ENCODE data around the gene CDH13. TPM values are rescaled to one million over a fixed set of nuclear protein-coding genes. Genes with fewer than 3 reads are reported as not detected.

CDH13 gene
- total and polyA plus RNA-seq, 8 donors, result 0.12 to 21.4 (median 1.7) TPM; not detected in 1

GRCh38 chr16:83158320-83158957 lies 531.7 kb downstream of the CDH13 start:
- TF ChIP-seq POLR2AphosphoS5 (IDR thresholded peaks at IDR 0.05) (no peak), POLR2A (IDR thresholded peaks at IDR 0.05) (no peak), EP300 (IDR thresholded peaks at IDR 0.05) (no peak), CTCF (IDR thresholded peaks at IDR 0.05) (no peak)

GRCh38 chr16:83159049-83159448 lies 532.3 kb downstream of the CDH13 start:
- H3K27ac ChIP-seq, result no peak overlapping the region
- H3K9me3 ChIP-seq, result peaks cover 0 to 3% (median under 1%) of the 10 kb centered on the region in 4 donors
- no peaks in the 10 kb centered on the region for H3K36me3 ChIP-seq
- no peak overlapping the region for H3K4me3 ChIP-seq
- H3K27me3 ChIP-seq, result no peaks in the 10 kb centered on the region
- intact Hi-C loops (cut with DNase I; ENCODE audit: low total_unique reads), result no loop called here
- TF ChIP-seq EP300 (IDR thresholded peaks at IDR 0.05) (no peak), POLR2A (IDR thresholded peaks at IDR 0.05) (no peak), CTCF (IDR thresholded peaks at IDR 0.05) (no peak), POLR2AphosphoS5 (IDR thresholded peaks at IDR 0.05) (no peak)
- H3K4me1 ChIP-seq, result no peaks in the 10 kb centered on the region
- WGBS, 5 donors, result 67 to 76% (median 72%) methylated on average over 2 of the region's 2 CpGs
- no peak for DNase-seq

More at GRCh38 chr16:83158320-83158957, 531.7 kb downstream of the CDH13 start:
- DNase-seq, result no peak
- peaks cover 0 to 9% (median 3%) of the 10 kb centered on the region in 4 donors for H3K9me3 ChIP-seq
- no peaks in the 10 kb centered on the region for H3K4me1 ChIP-seq
- H3K36me3 ChIP-seq, result no peaks in the 10 kb centered on the region
- H3K27me3 ChIP-seq, result no peaks in the 10 kb centered on the region
- H3K27ac ChIP-seq, result no peak overlapping the region
- H3K4me3 ChIP-seq, result no peak overlapping the region
- 69 to 86% (median 80%) methylated on average over 8 to 15 of the region's 15 CpGs for WGBS, 5 donors
- intact Hi-C loops (cut with DNase I; ENCODE audit: low total_unique reads), result no loop called here

- H3K4me1 ChIP-seq, result no peaks in the 10 kb centered on the region
- 68 to 73% (median 72%) methylated on average over 7 of the region's 7 CpGs for WGBS, 5 donors
- intact Hi-C loops (cut with DNase I; ENCODE audit: low total_unique reads), result no loop called here
Measured at GRCh38 chr16:83160287-83161020, 533.7 kb downstream of the CDH13 start.

DNA sequence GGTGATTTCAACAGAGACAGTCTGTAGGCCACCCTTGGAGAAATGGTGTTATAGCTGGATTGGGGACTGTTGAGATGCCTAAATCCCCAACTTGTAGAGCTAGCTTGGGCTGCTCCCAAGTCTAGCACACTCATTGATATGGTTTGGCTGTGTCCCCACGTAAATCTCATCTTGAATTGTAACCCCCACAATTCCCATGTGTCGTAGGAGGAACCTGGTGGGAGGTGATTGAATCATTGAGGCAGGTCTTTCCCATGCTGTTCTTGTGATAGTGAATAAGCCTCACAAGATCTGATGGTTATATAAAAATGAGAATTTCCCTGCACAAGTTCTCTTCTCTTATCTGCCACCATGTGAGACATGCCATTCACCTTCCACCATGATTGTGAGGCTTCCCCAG lies 536.0 kb downstream of the CDH13 start:
- 72 to 83% (median 78%) methylated on average over 2 of the region's 2 CpGs for WGBS, 5 donors
- Histone ChIP-seq H3K4me1 (no peaks in the 10 kb centered on the region), H3K36me3 (no peaks in the 10 kb centered on the region), H3K4me3 (no peak overlapping the region), H3K27ac (no peak overlapping the region), H3K27me3 (no peaks in the 10 kb centered on the region), H3K9me3 (no peaks in the 10 kb centered on the region)
- no peak for DNase-seq
- intact Hi-C loops (cut with DNase I; ENCODE audit: low total_unique reads), result no loop called here
- no peak for TF ChIP-seq CTCF (IDR thresholded peaks at IDR 0.05)
- no peak for TF ChIP-seq POLR2A (IDR thresholded peaks at IDR 0.05)
- no peak for TF ChIP-seq EP300 (IDR thresholded peaks at IDR 0.05)
- no peak for TF ChIP-seq POLR2AphosphoS5 (IDR thresholded peaks at IDR 0.05)

More at GRCh38 chr16:83160287-83161020, 533.7 kb downstream of the CDH13 start:
- DNase-seq, result no peak
- TF ChIP-seq POLR2AphosphoS5 (IDR thresholded peaks at IDR 0.05) (no peak), CTCF (IDR thresholded peaks at IDR 0.05) (no peak), EP300 (IDR thresholded peaks at IDR 0.05) (no peak), POLR2A (IDR thresholded peaks at IDR 0.05) (no peak)
- H3K4me3 ChIP-seq, result no peak overlapping the region
- H3K9me3 ChIP-seq, result no peaks in the 10 kb centered on the region
- no peaks in the 10 kb centered on the region for H3K36me3 ChIP-seq
- no peak overlapping the region for H3K27ac ChIP-seq
- no peaks in the 10 kb centered on the region for H3K27me3 ChIP-seq
